COLO668 (cell line): ENCODE data around the gene ARHGAP36.

ENCODE experiments used
- DNase-seq: peaks from one replicate; lab custom pipeline; 2025; ENCODE audit not compliant: unreplicated experiment; lab: John Stamatoyannopoulos, UW

Gene ARHGAP36

GRCh38 chrX:131068945-131069719 lies 11.0 kb downstream of the ARHGAP36 start:
- DNase-seq, result peak; percentile 23

- no peak for DNase-seq
These were observed 14.9 kb downstream of the ARHGAP36 start for GRCh38 chrX:131072871-131073571.

GRCh38 chrX:131073607-131074006 lies 15.5 kb downstream of the ARHGAP36 start:
- no peak for DNase-seq

DNA sequence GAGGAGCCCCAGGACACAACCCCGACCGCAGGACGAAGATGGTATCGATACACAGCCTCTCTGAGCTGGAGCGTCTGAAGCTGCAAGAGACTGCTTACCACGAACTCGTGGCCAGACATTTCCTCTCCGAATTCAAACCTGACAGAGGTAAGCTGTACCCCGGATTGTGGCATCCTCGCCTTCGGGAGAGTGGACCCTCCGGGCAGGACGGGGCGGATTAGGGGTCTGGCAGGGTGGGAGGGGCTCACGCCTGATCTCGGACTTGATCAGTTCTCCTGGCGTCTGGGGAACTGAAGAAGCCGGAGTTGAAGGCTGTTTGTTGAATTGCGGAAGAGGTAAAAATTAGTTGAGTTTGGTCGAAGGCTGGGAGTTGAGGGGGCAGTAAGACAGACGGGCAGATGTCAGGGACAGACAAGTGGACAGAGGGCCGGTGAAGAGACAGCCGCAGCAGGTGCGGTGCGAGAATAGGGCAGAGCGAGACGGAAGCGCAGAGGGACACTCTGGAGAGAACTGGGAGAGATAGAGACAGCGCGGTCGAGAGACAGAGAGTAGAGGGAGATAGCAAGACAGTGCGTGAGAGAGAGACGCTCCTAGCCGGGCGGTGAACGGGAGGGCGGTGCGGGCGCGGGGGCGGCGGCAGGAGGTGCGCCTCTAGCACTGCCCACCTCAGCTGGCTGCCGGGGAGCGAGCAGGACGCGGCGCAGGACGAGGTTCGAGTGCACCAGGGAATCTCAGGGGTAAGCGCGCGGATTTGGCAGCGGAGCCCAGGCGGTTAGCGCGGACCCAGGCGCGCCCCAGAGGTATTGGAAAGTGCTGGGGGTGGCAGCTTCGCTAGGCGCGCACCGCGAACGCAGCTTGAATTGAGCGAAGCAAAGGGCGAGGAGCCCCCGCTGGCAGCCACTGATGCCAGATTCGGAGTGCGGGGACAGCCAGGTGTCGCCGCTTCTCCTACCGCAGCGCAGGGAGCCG lies 23.9 kb downstream of the ARHGAP36 start:
- DNase-seq, result no peak

GRCh38 chrX:131083510-131084142 lies 25.5 kb downstream of the ARHGAP36 start:
- DNase-seq, result no peak

GRCh38 chrX:131084145-131084544 lies 26.0 kb downstream of the ARHGAP36 start:
- DNase-seq, result no peak

DNA sequence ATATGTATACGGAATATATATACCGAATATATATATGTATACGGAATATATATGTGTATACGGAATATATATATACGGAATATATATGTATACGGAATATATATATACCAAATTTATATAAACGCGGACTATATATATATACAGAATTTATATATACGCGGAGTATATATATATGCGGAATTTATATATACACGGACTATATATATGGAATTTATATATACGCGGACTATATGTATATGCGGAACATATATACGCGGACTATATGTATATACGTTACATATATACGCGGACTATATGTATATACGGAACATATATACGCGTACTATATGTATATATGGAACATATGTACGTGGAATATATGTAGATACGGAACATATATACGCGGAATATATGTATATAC lies 78.6 kb downstream of the ARHGAP36 start:
- no peak for DNase-seq

GRCh38 chrX:131139072-131139471 lies 80.9 kb downstream of the ARHGAP36 start:
- DNase-seq, result no peak
